H9 (cell line): ENCODE results near the gene GRIK3. TPM values are rescaled to one million over a fixed set of nuclear protein-coding genes. Genes with fewer than 3 reads are reported as not detected.

Experiments used
- DNase-seq: peaks from one replicate; pipeline ENCODE4 v3.0.0-alpha.2; 2017
- H2AFZ ChIP-seq: one replicate; pipeline ENCODE4 v1.6.1; 2013; ENCODE audit warnings: mild to moderate bottlenecking, low read length, control low read depth, moderate library complexity
- H2AK5ac ChIP-seq: 2 replicates; pipeline ENCODE4 v1.6.1; 2013; ENCODE audit warnings: low read length, control low read depth, mixed read lengths; ENCODE audit not compliant: insufficient read length
- H2BK120ac ChIP-seq: one replicate; pipeline ENCODE4 v1.6.1; 2013; ENCODE audit warnings: low read depth, mild to moderate bottlenecking, low read length, control low read depth, inconsistent platforms; ENCODE audit not compliant: poor library complexity, severe bottlenecking
- H2BK12ac ChIP-seq: 2 replicates; pipeline ENCODE4 v1.6.1; 2013; ENCODE audit warnings: low read length, control low read depth, mixed read lengths, low read depth; ENCODE audit not compliant: insufficient read length
- H2BK15ac ChIP-seq: 2 replicates; pipeline ENCODE4 v1.6.1; 2013; ENCODE audit warnings: low read depth, low read length, control low read depth
- H2BK20ac ChIP-seq: one replicate; pipeline ENCODE4 v1.6.1; 2013; ENCODE audit warnings: low read depth, mild to moderate bottlenecking, low read length, control low read depth, inconsistent platforms; ENCODE audit not compliant: poor library complexity, severe bottlenecking
- H2BK5ac ChIP-seq: 2 replicates; pipeline ENCODE4 v1.6.1; 2013; ENCODE audit warnings: low read length, control low read depth, mixed read lengths; ENCODE audit not compliant: insufficient read length
- H3K14ac ChIP-seq: 2 replicates; pipeline ENCODE4 v1.6.1; 2013; ENCODE audit warnings: low read length, control low read depth; ENCODE audit not compliant: insufficient read depth
- H3K18ac ChIP-seq: 2 replicates; pipeline ENCODE4 v1.6.1; 2013; ENCODE audit warnings: low read depth, mild to moderate bottlenecking, mixed read lengths, low read length, control low read depth; ENCODE audit not compliant: insufficient read length
- H3K23ac ChIP-seq: 2 replicates; pipeline ENCODE4 v1.6.1; 2013; ENCODE audit warnings: low read length, control low read depth, mixed read lengths, low read depth; ENCODE audit not compliant: insufficient read length
- H3K23me2 ChIP-seq: 2 replicates; pipeline ENCODE4 v1.6.1; 2013; ENCODE audit warnings: low read depth, mild to moderate bottlenecking, mixed read lengths, low read length, control low read depth; ENCODE audit not compliant: insufficient read length, poor library complexity, severe bottlenecking
- H3K27ac ChIP-seq: 2 replicates; pipeline ENCODE4 v1.5.1; 2013; ENCODE audit warnings: low read length, control low read depth, mixed read lengths, low read depth; ENCODE audit not compliant: insufficient read length
- H3K27me3 ChIP-seq: 2 replicates; pipeline ENCODE4 v1.6.1; 2013; ENCODE audit warnings: low read length, control low read depth, inconsistent platforms; ENCODE audit not compliant: insufficient read depth
- H3K4ac ChIP-seq: 2 replicates; pipeline ENCODE4 v1.6.1; 2013; ENCODE audit warnings: low read depth, mild to moderate bottlenecking, control low read depth, inconsistent platforms, low read length, moderate library complexity
- H3K4me1 ChIP-seq: 2 replicates; pipeline ENCODE4 v1.6.1; 2013; ENCODE audit warnings: low read length, control low read depth, inconsistent platforms; ENCODE audit not compliant: insufficient read depth
- H3K4me2 ChIP-seq: 2 replicates; pipeline ENCODE4 v1.6.1; 2013; ENCODE audit warnings: low read length, control low read depth, mixed read lengths; ENCODE audit not compliant: insufficient read length, insufficient read depth
- H3K56ac ChIP-seq: 2 replicates; pipeline ENCODE4 v1.6.1; 2013; ENCODE audit warnings: low read depth, mild to moderate bottlenecking, mixed read lengths, low read length, control low read depth; ENCODE audit not compliant: insufficient read length
- H3K79me1 ChIP-seq: 2 replicates; pipeline ENCODE4 v1.6.1; 2013; ENCODE audit warnings: low read depth, mild to moderate bottlenecking, moderate library complexity, low read length, control low read depth, inconsistent platforms; ENCODE audit not compliant: insufficient read depth, poor library complexity, severe bottlenecking
- H3K79me2 ChIP-seq: 2 replicates; pipeline ENCODE4 v1.6.1; 2013; ENCODE audit warnings: low read length, control low read depth, inconsistent platforms; ENCODE audit not compliant: insufficient read depth
- H3K9ac ChIP-seq: 2 replicates; pipeline ENCODE4 v1.6.1; 2013; ENCODE audit warnings: low read length, control low read depth, mixed read lengths; ENCODE audit not compliant: insufficient read length; ENCODE audit errors: extremely low read depth
- H3K9me3 ChIP-seq: one replicate; pipeline ENCODE4 v1.6.1; 2013; ENCODE audit warnings: low read depth, low read length, inconsistent platforms; ENCODE audit not compliant: control insufficient read depth
- H3T11ph ChIP-seq: one replicate; pipeline ENCODE4 v1.6.1; 2013; ENCODE audit warnings: mild to moderate bottlenecking, low read length, control low read depth, inconsistent platforms
- H4K20me1 ChIP-seq: one replicate; pipeline ENCODE4 v1.6.1; 2013; ENCODE audit not compliant: control insufficient read depth, insufficient read length, insufficient read depth
- H4K5ac ChIP-seq: 2 replicates; pipeline ENCODE4 v1.6.1; 2013; ENCODE audit warnings: low read depth, mild to moderate bottlenecking, mixed read lengths, low read length, control low read depth; ENCODE audit not compliant: insufficient read length
- H4K8ac ChIP-seq: replicated peaks from 2 replicates; pipeline ENCODE4 v1.6.1; 2013; ENCODE audit warnings: low read length, control low read depth, mixed read lengths, low read depth; ENCODE audit not compliant: insufficient read length
- H4K91ac ChIP-seq: 2 replicates; pipeline ENCODE4 v1.6.1; 2013; ENCODE audit warnings: low read depth, mild to moderate bottlenecking, moderate library complexity, mixed read lengths, low read length, control low read depth; ENCODE audit not compliant: insufficient read length
- H3K27ac Mint-ChIP-seq, 3 experiments: 2 replicates in 2 of 3; 3 replicates in 1 of 3; pipeline ENCODE4 v1.8.0; 2020 to 2021; ENCODE audit warnings: mixed read lengths in 3 of 3, mild to moderate bottlenecking in 1 of 3, moderate library complexity in 1 of 3
- H3K27me3 Mint-ChIP-seq: 2 replicates; pipeline ENCODE4 v1.8.0; 2021; ENCODE audit warnings: low read depth, mild to moderate bottlenecking, moderate library complexity, mixed read lengths
- H3K36me3 Mint-ChIP-seq, 3 experiments: 2 replicates in 2 of 3; 3 replicates in 1 of 3; pipeline ENCODE4 v1.8.0; 2020 to 2021; ENCODE audit warnings: low read depth in 3 of 3, mixed read lengths in 3 of 3; ENCODE audit not compliant: insufficient read depth in 1 of 3
- H3K4me1 Mint-ChIP-seq, 2 experiments: 2 replicates each; pipeline ENCODE4 v1.8.0; 2020; ENCODE audit warnings: mixed read lengths in 2 of 2
- H3K4me3 Mint-ChIP-seq, 2 experiments: 2 replicates in 1 of 2; 3 replicates in 1 of 2; pipeline ENCODE4 v1.8.0; 2020 to 2021; ENCODE audit warnings: mild to moderate bottlenecking in 2 of 2, mixed read lengths in 2 of 2, moderate library complexity in 1 of 2
- H3K9me3 Mint-ChIP-seq, 2 experiments: 2 replicates in 1 of 2; 3 replicates in 1 of 2; pipeline ENCODE4 v1.8.0; 2020; ENCODE audit warnings: mild to moderate bottlenecking in 2 of 2, mixed read lengths in 2 of 2, moderate library complexity in 1 of 2
- CTCF ChIP-seq: fragments of 200-600 bp; sonication (generic); conservative IDR thresholded peaks from 3 replicates; pipeline ENCODE4 v1.8.0; 2021; ENCODE audit warnings: antibody characterized with exemption, mild to moderate bottlenecking
- WGBS: extraction: QIAGEN DNeasy Blood & Tissue Kit; methylation state at CpG from one replicate; pipeline ENCODE4 v1.1.7; 2013; ENCODE audit warnings: missing lambda C conversion rate, low lambda C conversion rate, mixed read lengths; ENCODE audit not compliant: insufficient read length; ENCODE audit errors: extremely low coverage; 5-methylcytosine and 5-hydroxymethylcytosine counted together
- total RNA-seq: library from RNA; stranded (reverse); gene quantifications from 2 replicates; pipeline ENCODE4 v1.2.1, GENCODE V29; 2021

GRIK3 gene
- total RNA-seq, 1 experiment from 2014 or later = 1.7 TPM

DNA sequence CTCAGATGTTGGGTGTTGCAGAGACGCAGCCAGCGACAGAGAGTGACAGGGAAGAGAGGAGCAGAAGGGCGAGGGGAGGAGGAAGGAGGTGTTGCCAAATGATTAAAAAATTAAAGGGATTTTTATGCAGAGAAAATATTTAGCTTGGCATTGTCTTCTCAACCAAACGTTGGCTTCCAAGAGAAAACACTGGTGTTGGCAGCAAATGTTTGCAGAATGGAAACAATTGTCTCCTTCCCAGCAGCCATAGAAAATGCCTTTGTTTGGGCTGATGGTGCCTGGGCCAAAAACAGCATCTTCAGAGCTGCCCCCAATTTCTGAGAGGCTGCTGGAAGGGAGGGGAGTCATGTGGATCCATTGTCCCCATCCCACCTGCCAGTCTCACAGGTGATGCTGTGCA, 29.7 kb upstream of the GRIK3 start:
- no peak for TF ChIP-seq CTCF
- no peak overlapping the region for H3K23ac ChIP-seq
- H4K5ac ChIP-seq = no peak overlapping the region
- no peaks in the 10 kb centered on the region for H3K79me1 ChIP-seq
- H3K79me2 ChIP-seq = no peaks in the 10 kb centered on the region
- no peak overlapping the region for H3K4ac ChIP-seq
- H4K20me1 ChIP-seq = no peaks in the 10 kb centered on the region
- WGBS = no CpG with 5 or more reads among the region's 4 CpGs
- no peaks in the 10 kb centered on the region for H3K9me3 Mint-ChIP-seq
- no peak overlapping the region for H2BK20ac ChIP-seq
- no peak overlapping the region for H3K4me3 Mint-ChIP-seq
- H3K27me3 ChIP-seq = no peaks in the 10 kb centered on the region
- no peak overlapping the region for H2AFZ ChIP-seq
- H2BK120ac ChIP-seq = no peak overlapping the region
- H2BK5ac ChIP-seq = no peak overlapping the region
- H4K8ac ChIP-seq = no peak overlapping the region
- H2BK12ac ChIP-seq = no peak overlapping the region
- DNase-seq = no peak
- no peaks in the 10 kb centered on the region for H3K36me3 Mint-ChIP-seq
- H3T11ph ChIP-seq = no peak overlapping the region
- H2BK15ac ChIP-seq = no peak overlapping the region
- H4K91ac ChIP-seq = no peak overlapping the region
- H3K4me1 ChIP-seq = no peaks in the 10 kb centered on the region
- peaks cover 40% of the 10 kb centered on the region for H3K27me3 Mint-ChIP-seq
- H3K56ac ChIP-seq = no peak overlapping the region
- no peaks in the 10 kb centered on the region for H3K23me2 ChIP-seq
- H3K9me3 ChIP-seq = no peaks in the 10 kb centered on the region
- no peak overlapping the region for H3K9ac ChIP-seq
- H3K27ac ChIP-seq = no peak overlapping the region
- H3K4me2 ChIP-seq = no peak overlapping the region
- no peak overlapping the region for H2AK5ac ChIP-seq
- H3K18ac ChIP-seq = no peak overlapping the region
- H3K27ac Mint-ChIP-seq = no peak overlapping the region
- H3K4me1 Mint-ChIP-seq = peaks cover 5 to 14% of the 10 kb centered on the region in 2 experiments
- H3K14ac ChIP-seq = no peak overlapping the region
